Measurements from ENCODE around the gene DCAF8. TPM values are rescaled to one million over a fixed set of nuclear protein-coding genes. Genes with fewer than 3 reads are reported as not detected.

Gene DCAF8
- total and polyA plus RNA-seq, 2 donors from 2014 or later = 69.6 to 136 TPM

DNA sequence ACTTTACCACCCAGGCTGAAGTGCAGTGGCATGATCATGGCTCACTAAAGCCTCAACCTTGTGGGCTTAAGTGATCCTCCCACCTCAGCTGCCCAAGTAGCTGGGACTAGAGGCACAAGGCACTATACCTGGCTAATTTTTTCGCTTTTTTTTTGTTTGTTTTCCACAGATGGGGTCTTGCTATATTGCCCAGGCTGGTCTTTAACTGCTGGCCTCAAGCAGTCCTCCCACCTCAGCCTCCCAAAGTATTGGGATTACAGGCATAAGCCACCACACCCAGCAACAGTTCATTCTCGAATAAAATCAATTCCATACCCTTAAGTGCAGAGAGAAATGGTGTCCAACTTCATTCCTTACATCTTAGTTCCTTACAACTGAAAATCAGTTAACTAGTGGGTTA, 24.8 kb downstream of the DCAF8 start:
- H3K4me1 ChIP-seq (ENCODE audit: control insufficient read depth in 2 of 3, insufficient read depth in 2 of 3, low read depth in 1 of 3, low read length in 3 of 3) = peaks cover 0 to under 1% (median 0%) of the 10 kb centered on the region in 3 donors
- no peak overlapping the region for H3K4me3 ChIP-seq (ENCODE audit: low read length in 3 of 3)
- intact Hi-C loops (cut with DNase I) = no loop called here
- peaks cover 14 to 48% (median 33%) of the 10 kb centered on the region in 3 donors for H3K36me3 ChIP-seq (ENCODE audit: control insufficient read depth in 2 of 3, insufficient read depth in 3 of 3, low read length in 3 of 3)
- no peaks in the 10 kb centered on the region for H3K9me3 ChIP-seq (ENCODE audit: control insufficient read depth in 2 of 3, insufficient read depth in 1 of 3, low read length in 3 of 3)
- no peaks in the 10 kb centered on the region for H3K27me3 ChIP-seq (ENCODE audit: control insufficient read depth, insufficient read depth, low read length)
- FAIRE-seq = no peak
- no peak overlapping the region for H3K27ac ChIP-seq (ENCODE audit: low read depth in 2 of 2, low read length in 2 of 2)
- H3K9ac ChIP-seq (ENCODE audit: low read length in 3 of 3) = no peak overlapping the region
- DNase-seq = no peak
- TF ChIP-seq, protein P1, sequence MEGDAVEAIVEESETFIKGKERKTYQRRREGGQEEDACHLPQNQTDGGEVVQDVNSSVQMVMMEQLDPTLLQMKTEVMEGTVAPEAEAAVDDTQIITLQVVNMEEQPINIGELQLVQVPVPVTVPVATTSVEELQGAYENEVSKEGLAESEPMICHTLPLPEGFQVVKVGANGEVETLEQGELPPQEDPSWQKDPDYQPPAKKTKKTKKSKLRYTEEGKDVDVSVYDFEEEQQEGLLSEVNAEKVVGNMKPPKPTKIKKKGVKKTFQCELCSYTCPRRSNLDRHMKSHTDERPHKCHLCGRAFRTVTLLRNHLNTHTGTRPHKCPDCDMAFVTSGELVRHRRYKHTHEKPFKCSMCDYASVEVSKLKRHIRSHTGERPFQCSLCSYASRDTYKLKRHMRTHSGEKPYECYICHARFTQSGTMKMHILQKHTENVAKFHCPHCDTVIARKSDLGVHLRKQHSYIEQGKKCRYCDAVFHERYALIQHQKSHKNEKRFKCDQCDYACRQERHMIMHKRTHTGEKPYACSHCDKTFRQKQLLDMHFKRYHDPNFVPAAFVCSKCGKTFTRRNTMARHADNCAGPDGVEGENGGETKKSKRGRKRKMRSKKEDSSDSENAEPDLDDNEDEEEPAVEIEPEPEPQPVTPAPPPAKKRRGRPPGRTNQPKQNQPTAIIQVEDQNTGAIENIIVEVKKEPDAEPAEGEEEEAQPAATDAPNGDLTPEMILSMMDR (IDR thresholded peaks at IDR 0.05; ENCODE audit: borderline replicate concordance, extremely low read depth, insufficient read depth) = no peak

DNA sequence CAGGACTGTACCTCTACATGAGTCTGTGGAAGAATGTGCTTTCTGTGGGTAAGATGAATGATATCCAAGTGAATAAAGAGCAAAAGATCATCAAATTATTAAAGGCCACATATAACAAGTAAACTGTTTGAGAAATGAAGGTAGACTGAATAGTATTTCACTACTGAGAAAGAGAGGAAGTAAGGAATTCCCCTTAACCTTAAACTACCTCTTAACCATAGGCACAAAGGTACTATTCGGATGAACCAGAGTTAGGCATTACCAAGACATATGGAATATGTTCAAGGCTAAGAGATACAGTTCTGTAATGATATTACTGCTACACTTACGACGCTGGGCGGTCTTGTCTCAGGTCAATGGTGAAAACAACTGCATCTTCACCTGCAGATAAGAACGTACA, 25.5 kb downstream of the DCAF8 start:
- Histone ChIP-seq H3K4me3 (ENCODE audit: low read length in 3 of 3) (no peak overlapping the region), H3K4me1 (ENCODE audit: control insufficient read depth in 2 of 3, insufficient read depth in 2 of 3, low read depth in 1 of 3, low read length in 3 of 3) (no peaks in the 10 kb centered on the region), H3K36me3 (ENCODE audit: control insufficient read depth in 2 of 3, insufficient read depth in 3 of 3, low read length in 3 of 3) (peaks cover 14 to 48% (median 36%) of the 10 kb centered on the region in 3 donors), H3K27me3 (ENCODE audit: control insufficient read depth, insufficient read depth, low read length) (no peaks in the 10 kb centered on the region), H3K27ac (ENCODE audit: low read depth in 2 of 2, low read length in 2 of 2) (no peak overlapping the region), H3K9me3 (ENCODE audit: control insufficient read depth in 2 of 3, insufficient read depth in 1 of 3, low read length in 3 of 3) (no peaks in the 10 kb centered on the region), H3K9ac (ENCODE audit: low read length in 3 of 3) (no peak overlapping the region)
- FAIRE-seq (no peak), DNase-seq (no peak)
- intact Hi-C loops (cut with DNase I) = no loop called here
- TF ChIP-seq, protein P1 (IDR thresholded peaks at IDR 0.05; ENCODE audit: borderline replicate concordance, extremely low read depth, insufficient read depth) = no peak

DNA sequence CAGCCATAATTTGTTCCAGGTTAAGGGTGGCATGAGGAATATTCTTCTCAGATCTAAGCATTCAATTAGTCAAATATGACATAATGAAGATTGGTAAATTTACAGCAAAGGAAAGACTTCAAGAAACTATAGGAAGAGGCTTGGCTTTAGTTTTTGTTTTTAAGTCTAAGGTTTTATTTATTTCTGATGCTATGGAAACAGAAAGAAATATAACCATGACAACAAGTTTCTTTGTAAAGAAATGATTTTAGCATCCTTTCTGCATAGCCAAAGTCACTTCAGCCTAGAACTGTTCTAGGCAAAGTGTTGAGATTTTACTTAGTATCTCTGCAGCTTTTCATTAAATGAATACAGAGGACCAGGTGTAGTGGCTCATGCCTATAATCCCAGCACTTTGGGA, 29.4 kb downstream of the DCAF8 start:
- no peaks in the 10 kb centered on the region for H3K4me1 ChIP-seq (ENCODE audit: control insufficient read depth in 2 of 3, insufficient read depth in 2 of 3, low read depth in 1 of 3, low read length in 3 of 3)
- TF ChIP-seq, protein P1 (IDR thresholded peaks at IDR 0.05; ENCODE audit: borderline replicate concordance, extremely low read depth, insufficient read depth) = no peak
- DNase-seq (no peak), FAIRE-seq (no peak)
- no peak overlapping the region for H3K27ac ChIP-seq (ENCODE audit: low read depth in 2 of 2, low read length in 2 of 2)
- no peak overlapping the region for H3K9ac ChIP-seq (ENCODE audit: low read length in 3 of 3)
- H3K9me3 ChIP-seq (ENCODE audit: control insufficient read depth in 2 of 3, insufficient read depth in 1 of 3, low read length in 3 of 3) = no peaks in the 10 kb centered on the region
- intact Hi-C loops (cut with DNase I) = no loop called here
- peaks cover 12 to 58% (median 23%) of the 10 kb centered on the region in 3 donors for H3K36me3 ChIP-seq (ENCODE audit: control insufficient read depth in 2 of 3, insufficient read depth in 3 of 3, low read length in 3 of 3)
- H3K4me3 ChIP-seq (ENCODE audit: low read length in 3 of 3) = no peak overlapping the region
- H3K27me3 ChIP-seq (ENCODE audit: control insufficient read depth, insufficient read depth, low read length) = no peaks in the 10 kb centered on the region

DNA sequence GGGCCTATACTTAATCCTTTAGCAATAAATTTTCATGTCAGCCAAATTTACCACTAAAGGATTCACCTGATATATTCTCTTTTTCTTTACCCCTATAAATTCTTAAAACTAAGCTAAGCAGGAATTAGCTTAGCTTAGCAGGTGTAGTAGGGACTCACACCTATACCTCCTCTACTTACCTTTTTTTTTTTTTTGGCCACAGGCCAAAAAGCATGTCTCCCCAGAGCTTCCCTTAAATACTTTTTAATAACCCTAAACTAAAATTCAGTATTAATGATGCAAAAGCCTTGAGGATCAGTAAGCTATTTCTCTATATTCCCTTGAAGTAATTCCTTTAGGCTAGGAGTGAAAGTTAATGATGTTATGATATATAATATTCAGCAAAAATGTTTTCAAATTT, 33.9 kb downstream of the DCAF8 start:
- TF ChIP-seq, protein P1 (IDR thresholded peaks at IDR 0.05; ENCODE audit: borderline replicate concordance, extremely low read depth, insufficient read depth) = no peak
- no peak for FAIRE-seq
- no peak overlapping the region for H3K9ac ChIP-seq (ENCODE audit: low read length in 3 of 3)
- no peaks in the 10 kb centered on the region for H3K4me1 ChIP-seq (ENCODE audit: control insufficient read depth in 2 of 3, insufficient read depth in 2 of 3, low read depth in 1 of 3, low read length in 3 of 3)
- DNase-seq = no peak
- H3K4me3 ChIP-seq (ENCODE audit: low read length in 3 of 3) = no peak overlapping the region
- peaks cover 22 to 77% (median 38%) of the 10 kb centered on the region in 3 donors for H3K36me3 ChIP-seq (ENCODE audit: control insufficient read depth in 2 of 3, insufficient read depth in 3 of 3, low read length in 3 of 3)
- no peaks in the 10 kb centered on the region for H3K27me3 ChIP-seq (ENCODE audit: control insufficient read depth, insufficient read depth, low read length)
- no peak overlapping the region for H3K27ac ChIP-seq (ENCODE audit: low read depth in 2 of 2, low read length in 2 of 2)
- no peaks in the 10 kb centered on the region for H3K9me3 ChIP-seq (ENCODE audit: control insufficient read depth in 2 of 3, insufficient read depth in 1 of 3, low read length in 3 of 3)
- intact Hi-C loops (cut with DNase I) = no loop called here

All from kidney (tissue), 14 donors.